ENCODE results near the gene ARHGEF5.
"Not testable (repeated sequence)": the region's sequence is repeated elsewhere in the genome, so short reads cannot be mapped to it uniquely, and the experiment has no call there.

Gene ARHGEF5

DNA sequence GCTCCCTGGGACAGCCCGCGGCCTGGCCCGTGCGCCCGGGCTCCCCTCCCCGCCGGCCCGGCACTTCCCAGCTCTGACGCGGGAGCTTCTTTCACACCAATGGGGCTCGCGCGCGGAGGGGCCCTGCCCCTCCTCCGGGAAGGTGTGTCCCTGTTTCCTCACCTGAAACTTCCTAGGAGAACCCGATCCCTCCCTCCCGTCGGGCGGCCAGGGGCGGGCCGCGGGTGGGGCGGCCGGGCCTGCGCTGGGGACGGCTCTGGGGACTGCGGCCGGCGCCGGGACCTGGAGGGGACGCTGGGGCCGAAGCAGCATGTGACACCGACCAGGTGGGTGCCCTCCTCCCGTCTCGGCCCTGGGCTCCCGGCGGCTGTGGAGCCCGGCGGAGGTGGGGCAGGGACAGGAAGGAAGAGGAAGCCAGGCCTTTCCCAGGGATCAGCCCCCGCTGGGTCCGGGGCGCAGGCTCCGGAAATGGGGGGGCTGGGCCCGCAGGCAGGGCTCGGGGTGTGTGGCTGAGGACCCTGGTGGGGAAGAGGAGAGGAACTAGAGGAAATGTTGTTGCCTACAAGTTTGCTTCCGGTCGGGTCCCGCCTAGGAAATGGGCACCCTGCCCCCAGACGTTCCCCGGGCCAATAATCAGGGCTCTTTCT lies at the start of gene ARHGEF5:
Gene ARHGEF5 (plus strand): TSS at position 227 of the 647 bp plus-strand sequence. CDS start 7,268 bp downstream, outside the sequence.
- not testable (repeated sequence) for H3K27ac Mint-ChIP-seq; H3K36me3 Mint-ChIP-seq; DNase-seq (ENCODE audit: low spot score in 2 of 2); H3K9me3 Mint-ChIP-seq; H3K4me1 Mint-ChIP-seq
- peak; percentile 84 for ATAC-seq
- peak within 1 kb of the TSS; percentile 60 for H3K4me3 Mint-ChIP-seq

DNA sequence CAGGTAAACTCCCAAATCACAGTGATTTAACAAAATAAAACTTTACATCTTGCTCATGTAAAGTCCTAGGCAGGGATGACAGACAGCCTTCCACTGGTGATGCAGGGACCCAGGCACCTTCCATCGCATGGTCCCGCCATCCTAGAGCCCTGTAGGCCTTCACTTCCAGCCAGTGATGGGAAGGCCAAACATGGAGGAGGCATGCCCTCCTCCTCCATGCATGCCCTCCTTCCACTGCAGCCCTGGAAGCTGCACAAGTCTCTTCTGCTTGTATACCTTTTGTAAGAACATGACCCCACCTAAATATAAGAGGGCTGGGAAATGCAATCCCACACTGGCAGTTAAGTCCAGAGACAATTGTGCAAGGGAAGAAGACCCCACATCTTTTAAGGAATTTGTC lies 45.5 kb upstream of the ARHGEF5 start:
- H3K4me3 Mint-ChIP-seq; H3K9me3 Mint-ChIP-seq; H3K36me3 Mint-ChIP-seq; DNase-seq (ENCODE audit: low spot score in 2 of 2); ATAC-seq; H3K4me1 Mint-ChIP-seq; H3K27ac Mint-ChIP-seq: not testable (repeated sequence)

GRCh38 chr7:144311218-144311617 lies 44.0 kb upstream of the ARHGEF5 start:
- H3K4me3 Mint-ChIP-seq, H3K9me3 Mint-ChIP-seq, ATAC-seq: not testable (repeated sequence)

GRCh38 chr7:144311872-144312469 lies 43.2 kb upstream of the ARHGEF5 start, which contains the start of gene OR2A1:
Gene OR2A1 (plus strand): TSS chr7:144312419. CDS start chr7:144318125, 5,706 bp downstream.
- H3K4me1 Mint-ChIP-seq, ATAC-seq: not testable (repeated sequence)

More at GRCh38 chr7:144311218-144311617, 44.0 kb upstream of the ARHGEF5 start:
- not testable (repeated sequence) for DNase-seq (ENCODE audit: low spot score in 2 of 2); H3K4me1 Mint-ChIP-seq; H3K36me3 Mint-ChIP-seq; H3K27ac Mint-ChIP-seq

GRCh38 chr7:144317537-144317936 lies 37.7 kb upstream of the ARHGEF5 start:
- H3K27ac Mint-ChIP-seq; H3K4me3 Mint-ChIP-seq; DNase-seq (ENCODE audit: low spot score in 2 of 2); H3K9me3 Mint-ChIP-seq; H3K4me1 Mint-ChIP-seq; ATAC-seq; H3K36me3 Mint-ChIP-seq: not testable (repeated sequence)

More at GRCh38 chr7:144311872-144312469, 43.2 kb upstream of the ARHGEF5 start, which contains the start of gene OR2A1:
- H3K27ac Mint-ChIP-seq; H3K36me3 Mint-ChIP-seq; DNase-seq (ENCODE audit: low spot score in 2 of 2); H3K9me3 Mint-ChIP-seq; H3K4me3 Mint-ChIP-seq: not testable (repeated sequence)

DNA sequence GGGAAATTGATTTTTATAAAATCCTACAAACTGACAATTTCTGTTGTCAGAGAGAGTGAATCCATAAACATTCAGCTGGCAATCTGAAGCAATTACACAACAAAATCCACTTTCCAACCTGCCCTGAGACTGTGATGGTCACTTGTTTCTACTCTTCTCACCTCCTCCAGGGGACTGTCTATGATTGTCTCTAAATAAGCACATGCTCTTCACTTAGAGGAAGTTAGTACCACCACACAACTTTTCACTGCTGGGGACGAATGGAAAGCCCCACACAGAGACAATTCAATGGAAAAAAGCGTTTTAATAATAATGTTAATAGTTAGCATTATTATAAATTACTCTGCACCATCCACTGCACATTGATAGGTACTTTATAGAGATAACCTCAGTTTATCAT lies 35.7 kb upstream of the ARHGEF5 start:
- ATAC-seq: not testable (repeated sequence)

GRCh38 chr7:144321677-144322206 lies 33.5 kb upstream of the ARHGEF5 start:
- H3K27ac Mint-ChIP-seq: not testable (repeated sequence)

More for the DNA sequence above, 35.7 kb upstream of the ARHGEF5 start:
- H3K27ac Mint-ChIP-seq; DNase-seq (ENCODE audit: low spot score in 2 of 2); H3K4me3 Mint-ChIP-seq; H3K9me3 Mint-ChIP-seq; H3K36me3 Mint-ChIP-seq; H3K4me1 Mint-ChIP-seq: not testable (repeated sequence)

GRCh38 chr7:144323359-144323758 lies 31.8 kb upstream of the ARHGEF5 start:
- ATAC-seq, H3K36me3 Mint-ChIP-seq, H3K4me3 Mint-ChIP-seq: not testable (repeated sequence)

More at GRCh38 chr7:144321677-144322206, 33.5 kb upstream of the ARHGEF5 start:
- not testable (repeated sequence) for ATAC-seq; H3K9me3 Mint-ChIP-seq; H3K36me3 Mint-ChIP-seq; DNase-seq (ENCODE audit: low spot score in 2 of 2); H3K4me1 Mint-ChIP-seq; H3K4me3 Mint-ChIP-seq

GRCh38 chr7:144325868-144326267 lies 29.3 kb upstream of the ARHGEF5 start:
- DNase-seq (ENCODE audit: low spot score in 2 of 2); H3K27ac Mint-ChIP-seq; H3K9me3 Mint-ChIP-seq; ATAC-seq; H3K4me3 Mint-ChIP-seq; H3K36me3 Mint-ChIP-seq; H3K4me1 Mint-ChIP-seq: not testable (repeated sequence)

More at GRCh38 chr7:144323359-144323758, 31.8 kb upstream of the ARHGEF5 start:
- DNase-seq (ENCODE audit: low spot score in 2 of 2); H3K27ac Mint-ChIP-seq; H3K9me3 Mint-ChIP-seq; H3K4me1 Mint-ChIP-seq: not testable (repeated sequence)

DNA sequence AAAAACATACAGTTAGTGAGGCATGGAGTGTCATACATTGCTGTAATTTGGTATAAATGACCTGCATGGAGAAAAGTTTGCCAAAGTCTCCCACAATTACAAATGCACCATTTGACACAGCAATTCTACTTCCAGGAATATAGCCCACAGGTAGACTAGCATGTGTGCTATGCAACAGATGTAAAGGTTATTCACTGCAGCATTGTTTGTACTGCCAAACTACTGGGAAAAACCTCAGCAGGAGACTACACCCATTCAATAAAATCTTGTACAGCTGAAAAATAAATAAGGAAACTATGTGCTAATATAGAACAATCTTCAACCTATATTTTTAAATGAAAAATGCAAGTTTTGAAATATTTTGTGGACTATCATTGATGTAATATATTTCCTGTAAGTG lies 25.2 kb upstream of the ARHGEF5 start:
- not testable (repeated sequence) for H3K36me3 Mint-ChIP-seq; H3K4me3 Mint-ChIP-seq; DNase-seq (ENCODE audit: low spot score in 2 of 2); H3K9me3 Mint-ChIP-seq; H3K4me1 Mint-ChIP-seq; H3K27ac Mint-ChIP-seq; ATAC-seq

- not testable (repeated sequence) for DNase-seq (ENCODE audit: low spot score in 2 of 2); H3K36me3 Mint-ChIP-seq; H3K27ac Mint-ChIP-seq; H3K9me3 Mint-ChIP-seq; H3K4me1 Mint-ChIP-seq; H3K4me3 Mint-ChIP-seq
- ATAC-seq: peak; percentile 61
These were observed 23.8 kb upstream of the ARHGEF5 start for GRCh38 chr7:144331221-144331995.

DNA sequence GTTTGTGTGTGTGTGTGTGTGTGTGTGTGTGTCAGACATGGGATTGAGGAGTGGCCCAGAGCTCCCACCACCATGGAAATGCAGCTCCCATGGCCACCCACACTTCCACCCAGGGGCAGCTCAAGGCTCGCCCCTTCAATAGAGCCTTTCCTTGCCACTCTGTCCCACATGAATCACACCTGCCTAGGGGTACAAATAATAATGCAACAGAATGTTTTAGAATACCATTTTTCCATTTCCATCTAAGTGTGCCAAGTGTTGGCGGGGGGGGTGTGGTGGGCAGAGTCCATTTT lies 23.3 kb upstream of the ARHGEF5 start:
- H3K36me3 Mint-ChIP-seq; H3K9me3 Mint-ChIP-seq; H3K4me3 Mint-ChIP-seq; DNase-seq (ENCODE audit: low spot score in 2 of 2); H3K27ac Mint-ChIP-seq; ATAC-seq; H3K4me1 Mint-ChIP-seq: not testable (repeated sequence)

DNA sequence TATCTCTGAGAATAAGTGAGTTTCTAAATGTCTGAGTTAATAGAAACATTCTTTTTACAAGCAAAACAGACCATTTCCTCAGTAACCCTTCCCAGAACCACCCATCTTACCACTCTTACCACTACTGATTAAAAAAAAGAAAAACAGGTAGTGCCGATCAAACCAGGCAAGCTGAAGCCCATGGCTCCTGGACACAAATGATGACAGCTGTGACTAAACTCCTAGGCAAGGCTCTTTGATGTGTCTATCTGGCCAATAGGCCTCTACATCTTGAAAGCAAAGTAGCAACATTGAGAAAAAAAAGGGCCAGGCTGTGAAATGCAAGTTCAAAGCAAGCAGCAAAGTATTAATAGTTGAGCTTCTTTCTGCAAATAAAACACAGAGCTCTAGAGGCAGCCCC lies 6.6 kb upstream of the ARHGEF5 start:
- not testable (repeated sequence) for H3K36me3 Mint-ChIP-seq; H3K4me1 Mint-ChIP-seq; H3K27ac Mint-ChIP-seq; DNase-seq (ENCODE audit: low spot score in 2 of 2); H3K4me3 Mint-ChIP-seq; H3K9me3 Mint-ChIP-seq
- ATAC-seq: peak; percentile 66

DNA sequence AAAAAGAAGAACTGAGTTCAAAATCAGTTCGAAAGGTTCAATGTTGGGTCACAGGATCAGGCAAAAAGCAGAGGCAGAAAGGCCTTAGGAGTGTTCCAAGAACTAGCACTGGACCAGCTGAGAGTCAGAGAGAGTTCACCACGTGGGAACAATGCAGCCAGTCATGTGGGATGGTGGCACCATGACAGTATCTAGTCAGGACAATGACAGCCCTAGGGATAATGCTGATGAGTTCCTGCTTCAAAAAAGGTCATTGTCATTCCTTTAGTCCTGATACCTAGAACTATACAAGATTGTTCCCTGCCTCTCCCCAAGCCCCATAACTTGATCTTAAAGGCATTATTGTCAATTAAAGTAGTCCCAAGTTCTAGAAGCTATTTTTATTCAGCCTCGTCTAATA lies 3.5 kb upstream of the ARHGEF5 start:
- not testable (repeated sequence) for H3K9me3 Mint-ChIP-seq; H3K36me3 Mint-ChIP-seq; H3K4me1 Mint-ChIP-seq; H3K27ac Mint-ChIP-seq; DNase-seq (ENCODE audit: low spot score in 2 of 2); ATAC-seq; H3K4me3 Mint-ChIP-seq

DNA sequence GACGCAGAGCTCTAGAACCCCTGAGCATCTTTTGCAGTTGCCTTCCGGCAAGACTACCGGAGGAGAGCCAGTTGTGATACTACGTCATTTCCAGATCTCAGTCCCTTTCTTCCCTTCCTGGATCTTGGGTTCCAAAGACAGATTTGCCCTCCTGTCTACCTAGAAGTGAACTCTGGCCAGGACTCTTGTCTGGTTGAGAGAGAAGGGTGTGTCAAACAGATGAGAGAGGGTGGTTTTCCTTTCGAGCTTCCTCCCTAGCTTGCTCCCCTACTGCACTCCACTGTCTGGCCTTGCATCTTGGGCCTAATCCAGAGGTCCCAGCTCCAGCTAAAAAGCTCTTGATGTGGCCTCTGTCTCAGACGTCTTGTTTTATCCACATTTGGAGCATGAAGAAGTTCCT lies 983 bp downstream of the ARHGEF5 start:
- not testable (repeated sequence) for H3K4me1 Mint-ChIP-seq; H3K4me3 Mint-ChIP-seq; H3K27ac Mint-ChIP-seq; ATAC-seq; DNase-seq (ENCODE audit: low spot score in 2 of 2); H3K9me3 Mint-ChIP-seq; H3K36me3 Mint-ChIP-seq
